H1 (cell line): Measurements from ENCODE around the gene NFIX.

Experiments
- CHD1 ChIP-seq: IDR thresholded peaks from 2 replicates; pipeline ENCODE4 v1.6.1; 2012; ENCODE audit warnings: low read depth, low read length, improper control_type of control experiment
- CTCF ChIP-seq, 3 experiments: IDR thresholded peaks; 1 replicate in 2 of 3; 2 replicates in 1 of 3; pipeline versions ENCODE4 v1.5.1 to v1.6.1; 2011; ENCODE audit warnings: low read length in 3 of 3, mild to moderate bottlenecking in 3 of 3, inconsistent platforms in 2 of 3, low read depth in 1 of 3, moderate library complexity in 1 of 3; ENCODE audit not compliant: insufficient read depth in 1 of 3; ENCODE audit errors: control extremely low read depth in 1 of 3
- POLR2A ChIP-seq, 2 experiments: IDR thresholded peaks; 1 replicate in 1 of 2; 2 replicates in 1 of 2; pipeline ENCODE4 v1.6.1; 2011; ENCODE audit warnings: low read depth in 2 of 2, low read length in 2 of 2, mild to moderate bottlenecking in 2 of 2; ENCODE audit errors: control extremely low read depth in 1 of 2
- POLR2AphosphoS5 ChIP-seq: IDR thresholded peaks from 2 replicates; pipeline ENCODE4 v1.6.1; 2011; ENCODE audit warnings: low read depth, low read length
- TEAD4 ChIP-seq: IDR thresholded peaks from 2 replicates; pipeline ENCODE4 v1.6.1; 2012; ENCODE audit warnings: low read depth, low read length, inconsistent platforms, mixed read lengths
- ZNF274 ChIP-seq: IDR thresholded peaks from 2 replicates; pipeline ENCODE4 v1.7.0; 2012; ENCODE audit warnings: low read length, borderline replicate concordance; ENCODE audit errors: extremely low read depth

- TF ChIP-seq ZNF274, result no peak
- no peak for TF ChIP-seq POLR2AphosphoS5
- TF ChIP-seq POLR2A (IDR thresholded peaks at IDR 0.05; ENCODE audit: control extremely low read depth in 1 of 2, low read depth in 2 of 2, low read length in 2 of 2), result no peak; a peak in 1 of 3 replicates
- TF ChIP-seq TEAD4, result no peak
- TF ChIP-seq CTCF (IDR thresholded peaks at IDR 0.05; ENCODE audit: control extremely low read depth in 1 of 3, insufficient read depth in 1 of 3, low read depth in 1 of 3, low read length in 3 of 3), result no peak
- no peak for TF ChIP-seq CHD1
Observed at GRCh38 chr19:13122980-13123957, 128.0 kb downstream of the NFIX start.
